ENCODE measurements around the gene MDP1. TPM values are rescaled to one million over a fixed set of nuclear protein-coding genes. Genes with fewer than 3 reads are reported as not detected.
A peak's percentile ranks its signal among the peaks of the same experiment; 100 is the strongest.

MDP1 gene
- total RNA-seq, 1 experiment from 2014 or later: 18.8 TPM

- no peak for TF ChIP-seq CTCF (conservative IDR thresholded peaks at IDR 0.05)
- H3K36me3 Mint-ChIP-seq (ENCODE audit: insufficient read depth in 1 of 3, low read depth in 3 of 3): peaks cover 0 to 7% (median 4%) of the 10 kb centered on the region in 3 experiments; a peak in 5 of 7 replicates
- no peaks in the 10 kb centered on the region; the same call in 1 of the 2 replicates for H3K27me3 Mint-ChIP-seq (ENCODE audit: low read depth)
- DNase-seq: no peak
- H2BK15ac ChIP-seq (ENCODE audit: low read depth, low read length): no peak overlapping the region
- no peak overlapping the region for H3K4ac ChIP-seq (ENCODE audit: low read depth, low read length)
- no peak overlapping the region for H2BK20ac ChIP-seq (ENCODE audit: low read depth, low read length, poor library complexity, severe bottlenecking)
- H3K9me3 Mint-ChIP-seq: no peaks in the 10 kb centered on the region
- H3K27ac ChIP-seq (ENCODE audit: insufficient read length, low read depth, low read length): no peak overlapping the region
- no peak overlapping the region for H3K9ac ChIP-seq (ENCODE audit: extremely low read depth, insufficient read length, low read length)
- no peaks in the 10 kb centered on the region for H3K79me1 ChIP-seq (ENCODE audit: insufficient read depth, low read depth, low read length, poor library complexity, severe bottlenecking)
- H3K56ac ChIP-seq (ENCODE audit: insufficient read length, low read depth, low read length): no peak overlapping the region
- H4K5ac ChIP-seq (ENCODE audit: insufficient read length, low read depth, low read length): no peak overlapping the region
- H3K14ac ChIP-seq (ENCODE audit: insufficient read depth, low read length): no peak overlapping the region; the same call in 1 of the 2 replicates
- no peak overlapping the region for H4K8ac ChIP-seq (replicated peaks; ENCODE audit: insufficient read length, low read depth, low read length)
- H3K27me3 ChIP-seq (ENCODE audit: insufficient read depth, low read length): no peaks in the 10 kb centered on the region
- no peaks in the 10 kb centered on the region for H3K79me2 ChIP-seq (ENCODE audit: insufficient read depth, low read length)
- H3K23ac ChIP-seq (ENCODE audit: insufficient read length, low read depth, low read length): no peak overlapping the region
- H3K4me3 Mint-ChIP-seq: no peak overlapping the region; a peak in 1 of 5 replicates
- H2BK120ac ChIP-seq (ENCODE audit: low read depth, low read length, poor library complexity, severe bottlenecking): no peak overlapping the region
- peak overlapping the region in 1 of 3 experiments; percentile 41; a peak in 1 of 7 replicates for H3K27ac Mint-ChIP-seq
- H4K91ac ChIP-seq (ENCODE audit: insufficient read length, low read depth, low read length): no peak overlapping the region
- H3T11ph ChIP-seq (ENCODE audit: low read length): no peak overlapping the region
- no peaks in the 10 kb centered on the region; a peak in 2 of 4 replicates for H3K4me1 Mint-ChIP-seq
- no peaks in the 10 kb centered on the region for H3K23me2 ChIP-seq (ENCODE audit: insufficient read length, low read depth, low read length, poor library complexity, severe bottlenecking)
- H3K18ac ChIP-seq (ENCODE audit: insufficient read length, low read depth, low read length): no peak overlapping the region
- no peak overlapping the region for H2BK5ac ChIP-seq (ENCODE audit: insufficient read length, low read length)
- no peaks in the 10 kb centered on the region for H3K9me3 ChIP-seq (ENCODE audit: control insufficient read depth, low read depth, low read length)
- no CpG with 5 or more reads among the region's 20 CpGs for WGBS (ENCODE audit: extremely low coverage, insufficient read length, low lambda C conversion rate)
- H2AFZ ChIP-seq (ENCODE audit: low read length): no peak overlapping the region
- H3K4me2 ChIP-seq (ENCODE audit: insufficient read depth, insufficient read length, low read length): no peak overlapping the region
- H4K20me1 ChIP-seq (ENCODE audit: control insufficient read depth, insufficient read depth, insufficient read length): no peaks in the 10 kb centered on the region
- no peak overlapping the region for H2BK12ac ChIP-seq (ENCODE audit: insufficient read length, low read depth, low read length)
- H3K4me1 ChIP-seq (ENCODE audit: insufficient read depth, low read length): no peaks in the 10 kb centered on the region
- no peak overlapping the region for H2AK5ac ChIP-seq (ENCODE audit: insufficient read length, low read length)
These were observed 45.5 kb upstream of the MDP1 start for GRCh38 chr14:24261256-24261968.
